Fibroblast of lung (primary cell): ENCODE results near the gene PRPH.

Source experiments
- EZH2 ChIP-seq: IDR thresholded peaks from 2 replicates; pipeline ENCODE4 v1.5.1; 2012; ENCODE audit warnings: low read length, control low read depth, mild to moderate bottlenecking; ENCODE audit errors: missing control alignments
- TF ChIP-seq, protein P1 (sequence below), 2 donors: IDR thresholded peaks in 1 of 2; conservative IDR thresholded peaks in 1 of 2; 1 replicate in 1 of 2; 2 replicates in 1 of 2; pipeline ENCODE4 v1.5.1; 2011 to 2012; ENCODE audit warnings: low read length in 2 of 2, control low read depth in 1 of 2, inconsistent platforms in 1 of 2, low read depth in 1 of 2, mild to moderate bottlenecking in 1 of 2

DNA sequence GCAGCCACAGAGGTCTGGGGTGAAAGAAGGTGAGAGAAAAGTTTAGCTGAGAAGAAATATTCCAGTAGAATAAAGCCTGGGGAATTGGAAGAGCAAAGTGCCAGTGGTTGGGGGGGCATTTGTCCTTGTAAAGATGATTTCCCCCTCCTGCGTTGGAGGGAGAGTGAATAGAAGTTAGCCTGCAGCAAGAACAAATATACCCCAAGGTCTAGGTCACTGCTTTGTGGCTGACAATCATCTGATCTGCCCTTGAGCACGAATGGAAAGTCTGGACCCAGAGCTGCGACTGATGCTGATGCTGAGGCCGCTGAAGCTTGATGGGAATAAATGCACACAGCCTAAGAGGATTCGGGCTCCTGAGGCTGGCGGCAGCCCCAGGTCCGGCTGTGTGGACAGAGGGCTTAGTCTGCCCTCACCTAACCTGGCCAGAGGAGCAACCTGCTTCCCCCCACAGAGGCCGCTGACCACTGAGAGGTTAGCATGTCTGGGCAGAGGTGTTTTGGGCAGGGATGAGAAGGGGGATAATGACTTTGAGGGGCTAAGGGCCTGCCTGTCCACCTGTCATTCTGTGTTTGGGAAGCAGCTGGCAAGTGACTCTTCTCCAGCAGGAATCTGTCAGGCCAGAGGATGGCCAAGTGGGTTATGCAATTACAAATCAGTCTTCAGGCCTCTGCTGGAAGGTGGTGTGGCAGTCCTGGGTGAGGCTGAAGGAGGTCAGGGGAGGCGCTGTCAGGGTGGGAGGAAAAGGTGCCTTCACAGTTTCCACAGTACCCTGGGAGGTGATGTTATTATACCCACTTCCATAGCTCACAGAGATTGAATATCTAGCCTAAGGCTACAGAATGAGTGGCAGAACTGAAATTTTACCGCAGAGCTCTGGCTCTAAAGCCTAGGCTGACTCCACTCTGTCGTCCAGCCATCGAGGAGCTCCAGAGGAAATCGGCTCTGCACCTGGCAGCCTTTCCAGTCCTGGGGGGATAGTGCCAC, 18.4 kb upstream of the PRPH start:
- TF ChIP-seq, protein P1, sequence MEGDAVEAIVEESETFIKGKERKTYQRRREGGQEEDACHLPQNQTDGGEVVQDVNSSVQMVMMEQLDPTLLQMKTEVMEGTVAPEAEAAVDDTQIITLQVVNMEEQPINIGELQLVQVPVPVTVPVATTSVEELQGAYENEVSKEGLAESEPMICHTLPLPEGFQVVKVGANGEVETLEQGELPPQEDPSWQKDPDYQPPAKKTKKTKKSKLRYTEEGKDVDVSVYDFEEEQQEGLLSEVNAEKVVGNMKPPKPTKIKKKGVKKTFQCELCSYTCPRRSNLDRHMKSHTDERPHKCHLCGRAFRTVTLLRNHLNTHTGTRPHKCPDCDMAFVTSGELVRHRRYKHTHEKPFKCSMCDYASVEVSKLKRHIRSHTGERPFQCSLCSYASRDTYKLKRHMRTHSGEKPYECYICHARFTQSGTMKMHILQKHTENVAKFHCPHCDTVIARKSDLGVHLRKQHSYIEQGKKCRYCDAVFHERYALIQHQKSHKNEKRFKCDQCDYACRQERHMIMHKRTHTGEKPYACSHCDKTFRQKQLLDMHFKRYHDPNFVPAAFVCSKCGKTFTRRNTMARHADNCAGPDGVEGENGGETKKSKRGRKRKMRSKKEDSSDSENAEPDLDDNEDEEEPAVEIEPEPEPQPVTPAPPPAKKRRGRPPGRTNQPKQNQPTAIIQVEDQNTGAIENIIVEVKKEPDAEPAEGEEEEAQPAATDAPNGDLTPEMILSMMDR (conservative IDR thresholded peaks at IDR 0.05 in 1 of 2, IDR thresholded peaks at IDR 0.05 in 1 of 2; ENCODE audit: low read depth in 1 of 2, low read length in 2 of 2): no peak
- TF ChIP-seq EZH2: no peak
